Measurements from ENCODE around the gene KCNH8.
"Not testable (repeated sequence)": the region's sequence is repeated elsewhere in the genome, so short reads cannot be mapped to it uniquely, and the experiment has no call there.

KCNH8 gene

DNA sequence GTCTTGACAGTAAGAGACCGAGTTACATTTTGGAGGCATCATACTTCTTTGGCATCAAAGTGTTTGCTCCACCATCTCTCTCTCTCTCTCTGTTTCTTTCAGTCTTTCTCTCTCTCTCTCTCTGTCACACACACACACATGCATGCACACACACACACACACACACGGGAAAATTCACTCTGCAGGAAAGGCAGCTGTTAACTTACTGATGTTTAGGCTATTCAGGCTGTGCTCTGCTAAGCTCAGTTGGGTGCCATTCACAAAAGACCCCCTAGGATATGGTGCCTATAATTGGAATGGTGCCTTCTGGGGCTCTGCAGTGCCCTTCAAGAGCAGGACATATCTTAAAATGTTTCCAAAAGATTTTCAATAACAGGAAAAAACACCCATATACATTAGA, 78.2 kb downstream of the KCNH8 start:
- TF ChIP-seq CSRNP3 (CRISPR knock-in tag; IDR thresholded peaks at IDR 0.05): no peak
- TF ChIP-seq, protein P1, sequence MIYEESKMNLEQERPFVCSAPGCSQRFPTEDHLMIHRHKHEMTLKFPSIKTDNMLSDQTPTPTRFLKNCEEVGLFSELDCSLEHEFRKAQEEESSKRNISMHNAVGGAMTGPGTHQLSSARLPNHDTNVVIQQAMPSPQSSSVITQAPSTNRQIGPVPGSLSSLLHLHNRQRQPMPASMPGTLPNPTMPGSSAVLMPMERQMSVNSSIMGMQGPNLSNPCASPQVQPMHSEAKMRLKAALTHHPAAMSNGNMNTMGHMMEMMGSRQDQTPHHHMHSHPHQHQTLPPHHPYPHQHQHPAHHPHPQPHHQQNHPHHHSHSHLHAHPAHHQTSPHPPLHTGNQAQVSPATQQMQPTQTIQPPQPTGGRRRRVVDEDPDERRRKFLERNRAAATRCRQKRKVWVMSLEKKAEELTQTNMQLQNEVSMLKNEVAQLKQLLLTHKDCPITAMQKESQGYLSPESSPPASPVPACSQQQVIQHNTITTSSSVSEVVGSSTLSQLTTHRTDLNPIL (CRISPR knock-in tag; IDR thresholded peaks at IDR 0.05; ENCODE audit: low read depth): no peak
- no peak for ATAC-seq

- TF ChIP-seq ESRRG (CRISPR knock-in tag; IDR thresholded peaks at IDR 0.05) (no peak), SNAI2 (CRISPR knock-in tag; IDR thresholded peaks at IDR 0.05) (no peak), ZFP3 (CRISPR knock-in tag; IDR thresholded peaks at IDR 0.05) (no peak), TOX (CRISPR knock-in tag; IDR thresholded peaks at IDR 0.05; ENCODE audit: borderline replicate concordance) (no peak), BACH2 (CRISPR knock-in tag; IDR thresholded peaks at IDR 0.05; ENCODE audit: borderline replicate concordance) (no peak), ISL1 (CRISPR knock-in tag; IDR thresholded peaks at IDR 0.05) (no peak), ZNF8 (CRISPR knock-in tag; IDR thresholded peaks at IDR 0.05) (no peak)
- TF ChIP-seq, protein P2, sequence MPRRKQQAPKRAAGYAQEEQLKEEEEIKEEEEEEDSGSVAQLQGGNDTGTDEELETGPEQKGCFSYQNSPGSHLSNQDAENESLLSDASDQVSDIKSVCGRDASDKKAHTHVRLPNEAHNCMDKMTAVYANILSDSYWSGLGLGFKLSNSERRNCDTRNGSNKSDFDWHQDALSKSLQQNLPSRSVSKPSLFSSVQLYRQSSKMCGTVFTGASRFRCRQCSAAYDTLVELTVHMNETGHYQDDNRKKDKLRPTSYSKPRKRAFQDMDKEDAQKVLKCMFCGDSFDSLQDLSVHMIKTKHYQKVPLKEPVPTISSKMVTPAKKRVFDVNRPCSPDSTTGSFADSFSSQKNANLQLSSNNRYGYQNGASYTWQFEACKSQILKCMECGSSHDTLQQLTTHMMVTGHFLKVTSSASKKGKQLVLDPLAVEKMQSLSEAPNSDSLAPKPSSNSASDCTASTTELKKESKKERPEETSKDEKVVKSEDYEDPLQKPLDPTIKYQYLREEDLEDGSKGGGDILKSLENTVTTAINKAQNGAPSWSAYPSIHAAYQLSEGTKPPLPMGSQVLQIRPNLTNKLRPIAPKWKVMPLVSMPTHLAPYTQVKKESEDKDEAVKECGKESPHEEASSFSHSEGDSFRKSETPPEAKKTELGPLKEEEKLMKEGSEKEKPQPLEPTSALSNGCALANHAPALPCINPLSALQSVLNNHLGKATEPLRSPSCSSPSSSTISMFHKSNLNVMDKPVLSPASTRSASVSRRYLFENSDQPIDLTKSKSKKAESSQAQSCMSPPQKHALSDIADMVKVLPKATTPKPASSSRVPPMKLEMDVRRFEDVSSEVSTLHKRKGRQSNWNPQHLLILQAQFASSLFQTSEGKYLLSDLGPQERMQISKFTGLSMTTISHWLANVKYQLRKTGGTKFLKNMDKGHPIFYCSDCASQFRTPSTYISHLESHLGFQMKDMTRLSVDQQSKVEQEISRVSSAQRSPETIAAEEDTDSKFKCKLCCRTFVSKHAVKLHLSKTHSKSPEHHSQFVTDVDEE (CRISPR knock-in tag; IDR thresholded peaks at IDR 0.05): no peak
- TF ChIP-seq, protein P1 (CRISPR knock-in tag; IDR thresholded peaks at IDR 0.05; ENCODE audit: low read depth): no peak
- ATAC-seq: no peak
Observed at GRCh38 chr3:19228167-19228566, 79.9 kb downstream of the KCNH8 start.

- no peak for ATAC-seq
- no peak for TF ChIP-seq PPARA (CRISPR knock-in tag; IDR thresholded peaks at IDR 0.05; ENCODE audit: borderline replicate concordance)
- no peak for TF ChIP-seq ZC3H10 (CRISPR knock-in tag; IDR thresholded peaks at IDR 0.05)
- no peak for TF ChIP-seq ARNTL (CRISPR knock-in tag; IDR thresholded peaks at IDR 0.05; ENCODE audit: borderline replicate concordance, low read depth)
- TF ChIP-seq TOX (CRISPR knock-in tag; IDR thresholded peaks at IDR 0.05; ENCODE audit: borderline replicate concordance): no peak
Observed at GRCh38 chr3:19229086-19229485, 80.8 kb downstream of the KCNH8 start.

GRCh38 chr3:19229881-19230280, 81.6 kb downstream of the KCNH8 start:
- not testable (repeated sequence) for ATAC-seq

DNA sequence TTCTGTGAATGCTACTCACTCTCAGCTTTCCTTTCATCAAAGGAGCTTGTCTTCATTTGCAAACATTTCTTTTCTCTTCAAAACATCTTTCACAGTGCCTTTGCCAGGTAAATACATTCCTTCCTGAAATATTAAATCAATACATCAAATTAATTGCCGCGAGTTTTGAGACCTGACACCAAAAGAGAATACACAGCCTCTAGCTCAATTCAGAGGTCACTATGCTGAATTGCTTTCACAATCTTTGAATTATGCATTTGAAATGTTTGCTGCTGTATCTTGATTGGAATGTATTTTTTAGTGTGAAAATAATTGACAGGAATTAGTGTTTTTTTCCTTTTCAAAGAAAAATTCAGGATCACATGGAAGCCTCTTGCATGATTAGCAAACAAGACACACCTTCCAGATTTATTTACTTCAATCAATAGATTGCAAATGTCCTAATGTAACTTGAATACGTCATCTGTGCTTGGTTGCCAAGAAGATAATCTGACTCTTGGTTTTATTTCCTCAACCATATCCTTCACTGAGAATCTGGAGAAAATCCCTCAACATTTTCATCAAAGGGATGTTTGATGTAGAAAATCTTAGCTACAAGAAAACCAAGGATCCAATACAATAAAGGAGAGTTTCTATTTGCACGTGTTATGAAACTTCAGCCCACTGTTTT, 83.6 kb downstream of the KCNH8 start:
- ATAC-seq: no peak
- TF ChIP-seq, protein P3, sequence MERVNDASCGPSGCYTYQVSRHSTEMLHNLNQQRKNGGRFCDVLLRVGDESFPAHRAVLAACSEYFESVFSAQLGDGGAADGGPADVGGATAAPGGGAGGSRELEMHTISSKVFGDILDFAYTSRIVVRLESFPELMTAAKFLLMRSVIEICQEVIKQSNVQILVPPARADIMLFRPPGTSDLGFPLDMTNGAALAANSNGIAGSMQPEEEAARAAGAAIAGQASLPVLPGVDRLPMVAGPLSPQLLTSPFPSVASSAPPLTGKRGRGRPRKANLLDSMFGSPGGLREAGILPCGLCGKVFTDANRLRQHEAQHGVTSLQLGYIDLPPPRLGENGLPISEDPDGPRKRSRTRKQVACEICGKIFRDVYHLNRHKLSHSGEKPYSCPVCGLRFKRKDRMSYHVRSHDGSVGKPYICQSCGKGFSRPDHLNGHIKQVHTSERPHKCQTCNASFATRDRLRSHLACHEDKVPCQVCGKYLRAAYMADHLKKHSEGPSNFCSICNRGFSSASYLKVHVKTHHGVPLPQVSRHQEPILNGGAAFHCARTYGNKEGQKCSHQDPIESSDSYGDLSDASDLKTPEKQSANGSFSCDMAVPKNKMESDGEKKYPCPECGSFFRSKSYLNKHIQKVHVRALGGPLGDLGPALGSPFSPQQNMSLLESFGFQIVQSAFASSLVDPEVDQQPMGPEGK (CRISPR knock-in tag; IDR thresholded peaks at IDR 0.05; ENCODE audit: borderline replicate concordance): no peak
- TF ChIP-seq, protein P2 (CRISPR knock-in tag; IDR thresholded peaks at IDR 0.05): no peak
- no peak for TF ChIP-seq SNAI2 (CRISPR knock-in tag; IDR thresholded peaks at IDR 0.05)
- TF ChIP-seq RARB (CRISPR knock-in tag; IDR thresholded peaks at IDR 0.05): no peak
- TF ChIP-seq BACH2 (CRISPR knock-in tag; IDR thresholded peaks at IDR 0.05; ENCODE audit: borderline replicate concordance): no peak
- TF ChIP-seq, protein P1 (CRISPR knock-in tag; IDR thresholded peaks at IDR 0.05; ENCODE audit: low read depth): no peak
- no peak for TF ChIP-seq OSR1 (CRISPR knock-in tag; IDR thresholded peaks at IDR 0.05)
- no peak for TF ChIP-seq ZC3H10 (CRISPR knock-in tag; IDR thresholded peaks at IDR 0.05)
- no peak for TF ChIP-seq ESRRG (CRISPR knock-in tag; IDR thresholded peaks at IDR 0.05)
- no peak for TF ChIP-seq TOX (CRISPR knock-in tag; IDR thresholded peaks at IDR 0.05; ENCODE audit: borderline replicate concordance)
- TF ChIP-seq CSRNP3 (CRISPR knock-in tag; IDR thresholded peaks at IDR 0.05): no peak
- no peak for TF ChIP-seq ZNF8 (CRISPR knock-in tag; IDR thresholded peaks at IDR 0.05)
- TF ChIP-seq TCF4 (CRISPR knock-in tag; IDR thresholded peaks at IDR 0.05; ENCODE audit: borderline replicate concordance): no peak

Data from SK-N-SH treated with all-trans-retinoic acid at 6 μM for 48 hours (cell line).